Measurements from ENCODE around the gene SAFB. TPM values are rescaled to one million over a fixed set of nuclear protein-coding genes. Genes with fewer than 3 reads are reported as not detected.

Gene SAFB
- total and polyA plus RNA-seq, 7 donors: 51.3 to 88.9 (median 62.1) TPM

DNA sequence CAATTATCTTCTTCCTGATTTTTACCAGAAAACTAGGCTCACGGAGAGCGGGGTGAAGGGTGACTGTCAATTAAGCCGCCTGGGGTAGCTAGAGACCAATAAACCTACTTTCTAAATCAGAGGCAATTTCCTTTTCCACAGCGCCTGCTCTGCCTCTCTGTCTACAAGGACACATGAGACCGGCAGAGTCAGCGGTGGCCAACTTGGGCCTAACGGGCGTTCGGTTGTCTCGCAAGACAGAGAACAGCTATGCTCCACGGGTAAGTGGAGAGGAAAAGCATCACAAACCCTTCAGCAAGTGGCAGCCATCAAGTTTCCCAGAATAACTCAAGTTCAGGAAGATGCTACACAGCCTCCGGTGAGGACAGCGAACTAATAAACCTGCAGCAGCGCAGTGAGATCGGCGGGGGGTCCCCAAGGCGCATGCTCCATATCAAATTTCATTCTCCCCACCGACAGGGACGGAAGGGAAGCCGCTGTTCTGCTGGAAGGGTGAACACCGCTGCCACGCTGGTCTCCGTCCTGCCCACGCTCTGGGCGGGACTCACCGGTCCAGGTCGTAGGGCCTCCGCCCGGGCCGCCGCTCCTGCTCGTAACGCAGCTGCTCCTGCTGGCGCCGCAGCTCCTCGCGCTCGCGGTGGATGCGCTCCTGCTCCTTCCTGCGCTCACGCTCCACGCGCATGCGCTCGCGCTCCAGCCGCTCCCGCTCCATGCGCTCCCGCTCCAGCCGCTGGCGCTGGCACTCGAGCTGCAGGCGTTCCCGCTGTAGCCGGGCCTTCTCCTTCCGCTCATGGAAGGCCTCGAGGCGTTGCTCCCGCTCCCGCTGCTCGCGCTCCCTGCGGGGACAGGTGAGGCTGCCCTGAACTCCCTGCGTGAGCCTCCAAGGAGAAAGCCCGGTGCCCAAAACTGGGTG lies 29.3 kb upstream of the SAFB start:
- Histone ChIP-seq H3K9me3 (no peaks in the 10 kb centered on the region), H3K36me3 (ENCODE audit: insufficient read depth in 1 of 2, low read depth in 1 of 2) (peaks cover 18 to 100% of the 10 kb centered on the region in 2 donors), H3K27me3 (ENCODE audit: insufficient read depth in 3 of 3, low read length in 2 of 3) (no peaks in the 10 kb centered on the region), H3K4me1 (no peaks in the 10 kb centered on the region), H3K4me3 (no peak overlapping the region), H3K27ac (no peak overlapping the region)
- TF ChIP-seq, protein P1, sequence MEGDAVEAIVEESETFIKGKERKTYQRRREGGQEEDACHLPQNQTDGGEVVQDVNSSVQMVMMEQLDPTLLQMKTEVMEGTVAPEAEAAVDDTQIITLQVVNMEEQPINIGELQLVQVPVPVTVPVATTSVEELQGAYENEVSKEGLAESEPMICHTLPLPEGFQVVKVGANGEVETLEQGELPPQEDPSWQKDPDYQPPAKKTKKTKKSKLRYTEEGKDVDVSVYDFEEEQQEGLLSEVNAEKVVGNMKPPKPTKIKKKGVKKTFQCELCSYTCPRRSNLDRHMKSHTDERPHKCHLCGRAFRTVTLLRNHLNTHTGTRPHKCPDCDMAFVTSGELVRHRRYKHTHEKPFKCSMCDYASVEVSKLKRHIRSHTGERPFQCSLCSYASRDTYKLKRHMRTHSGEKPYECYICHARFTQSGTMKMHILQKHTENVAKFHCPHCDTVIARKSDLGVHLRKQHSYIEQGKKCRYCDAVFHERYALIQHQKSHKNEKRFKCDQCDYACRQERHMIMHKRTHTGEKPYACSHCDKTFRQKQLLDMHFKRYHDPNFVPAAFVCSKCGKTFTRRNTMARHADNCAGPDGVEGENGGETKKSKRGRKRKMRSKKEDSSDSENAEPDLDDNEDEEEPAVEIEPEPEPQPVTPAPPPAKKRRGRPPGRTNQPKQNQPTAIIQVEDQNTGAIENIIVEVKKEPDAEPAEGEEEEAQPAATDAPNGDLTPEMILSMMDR (IDR thresholded peaks at IDR 0.05): no peak
- DNase-seq: peak in 1 of 2 donors; percentile 47
- no peak for ATAC-seq
- intact Hi-C loops (cut with DNase I): no loop called here
- 90 to 92% (median 91%) methylated on average over 67 of the region's 67 CpGs for WGBS, 3 donors

DNA sequence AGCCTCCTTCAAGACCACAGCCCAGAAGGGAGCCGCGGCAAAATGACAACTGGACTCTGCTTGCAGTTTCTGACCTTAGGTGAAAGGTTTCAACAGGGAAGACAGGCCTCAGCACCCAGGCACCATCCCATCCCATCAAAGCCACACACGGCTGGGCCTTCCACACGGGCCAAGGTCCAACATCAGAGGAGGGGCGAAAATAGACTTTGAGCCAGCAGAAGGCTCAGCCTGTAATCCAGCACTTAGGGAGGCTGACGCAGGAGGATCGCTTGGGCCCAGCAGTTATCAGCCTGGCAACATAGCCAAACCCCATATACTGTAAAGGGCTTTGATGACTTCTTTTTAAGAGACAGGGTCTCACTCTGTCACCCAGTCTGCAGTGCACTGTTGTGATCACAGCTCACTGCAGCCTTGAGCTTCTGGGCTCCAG lies 28.3 kb upstream of the SAFB start:
- H3K36me3 ChIP-seq (ENCODE audit: insufficient read depth in 1 of 2, low read depth in 1 of 2): peaks cover 21 to 100% of the 10 kb centered on the region in 2 donors
- WGBS, 3 donors: 89 to 90% (median 89%) methylated on average over 7 of the region's 7 CpGs

DNA sequence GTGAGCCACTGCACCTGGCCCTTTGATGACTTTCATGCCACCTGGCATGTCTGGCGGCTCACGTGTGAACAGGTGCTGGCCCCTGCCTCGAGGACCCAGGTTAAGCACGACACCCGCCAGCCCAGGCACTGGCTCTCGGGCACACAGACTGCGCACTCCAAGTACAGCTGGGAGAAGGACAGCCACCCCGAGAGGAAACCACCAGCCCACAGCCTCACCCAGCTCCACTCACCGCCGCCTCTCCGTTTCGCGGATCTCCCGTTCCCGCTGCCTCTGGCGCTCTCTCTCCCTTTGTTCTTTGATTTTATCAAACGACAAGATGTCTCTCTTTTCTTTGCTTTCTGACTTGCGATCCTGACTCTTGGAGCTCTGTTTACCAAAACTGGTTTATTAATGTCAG lies 27.8 kb upstream of the SAFB start:
- DNase-seq: peak in 1 of 2 donors; percentile 48
- Histone ChIP-seq H3K9me3 (no peaks in the 10 kb centered on the region), H3K27ac (no peak overlapping the region), H3K27me3 (ENCODE audit: insufficient read depth in 3 of 3, low read length in 2 of 3) (no peaks in the 10 kb centered on the region), H3K36me3 (ENCODE audit: insufficient read depth in 1 of 2, low read depth in 1 of 2) (peaks cover 24 to 100% of the 10 kb centered on the region in 2 donors), H3K4me3 (no peak overlapping the region), H3K4me1 (no peaks in the 10 kb centered on the region)
- TF ChIP-seq, protein P1 (IDR thresholded peaks at IDR 0.05): no peak
- intact Hi-C loops (cut with DNase I): no loop called here
- WGBS, 3 donors: 87 to 93% (median 88%) methylated on average over 18 of the region's 18 CpGs
- ATAC-seq: no peak

More for the DNA sequence above, 28.3 kb upstream of the SAFB start:
- TF ChIP-seq, protein P1 (IDR thresholded peaks at IDR 0.05): no peak
- no peaks in the 10 kb centered on the region for H3K9me3 ChIP-seq
- H3K27ac ChIP-seq: no peak overlapping the region
- ATAC-seq (no peak), DNase-seq (peak in 1 of 2 donors; percentile 15)
- no peaks in the 10 kb centered on the region for H3K4me1 ChIP-seq
- no peak overlapping the region for H3K4me3 ChIP-seq
- intact Hi-C loops (cut with DNase I): no loop called here
- no peaks in the 10 kb centered on the region for H3K27me3 ChIP-seq (ENCODE audit: insufficient read depth in 3 of 3, low read length in 2 of 3)

DNA sequence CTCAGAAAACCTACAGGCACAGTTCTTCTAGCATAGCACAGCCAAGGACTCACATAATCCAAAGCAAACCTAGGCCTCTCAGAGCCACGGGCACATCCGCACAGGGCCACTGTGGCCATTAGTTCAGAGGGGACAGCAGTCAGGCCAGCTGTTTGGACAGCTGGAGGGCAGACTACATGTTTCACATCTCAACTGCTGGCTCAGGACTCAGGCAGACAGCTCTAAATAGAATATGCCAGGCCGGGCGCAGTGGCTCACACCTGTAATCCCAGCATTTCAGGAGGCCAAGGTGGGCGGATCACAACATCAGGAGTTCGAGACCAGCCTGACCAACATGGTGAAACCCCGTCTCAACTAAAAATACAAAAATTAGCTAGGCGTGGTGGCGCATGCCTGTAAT lies 27.1 kb upstream of the SAFB start:
- H3K36me3 ChIP-seq (ENCODE audit: insufficient read depth in 1 of 2, low read depth in 1 of 2): peaks cover 23 to 100% of the 10 kb centered on the region in 2 donors
- H3K9me3 ChIP-seq: no peaks in the 10 kb centered on the region
- no peak for ATAC-seq
- 77 to 85% (median 80%) methylated on average over 9 of the region's 9 CpGs for WGBS, 3 donors
- intact Hi-C loops (cut with DNase I): no loop called here
- H3K4me1 ChIP-seq: no peaks in the 10 kb centered on the region
- peak in 1 of 2 donors; percentile 32 for DNase-seq
- H3K27me3 ChIP-seq (ENCODE audit: insufficient read depth in 3 of 3, low read length in 2 of 3): no peaks in the 10 kb centered on the region
- H3K4me3 ChIP-seq: no peak overlapping the region
- TF ChIP-seq, protein P1 (IDR thresholded peaks at IDR 0.05): no peak
- no peak overlapping the region for H3K27ac ChIP-seq

Data from psoas muscle (tissue), 8 donors.